ENCODE measurements around the gene BCOR. TPM values are rescaled to one million over a fixed set of nuclear protein-coding genes. Genes with fewer than 3 reads are reported as not detected.

The BCOR gene
- total and polyA plus RNA-seq, 2 of the 13 experiments (the other 11 are each of a cell fraction or from before 2014, with no cell fraction given) = 14.3 to 15.2 TPM

GRCh38 chrX:40108162-40108958 lies 10.6 kb upstream of the BCOR start (continued):
- TF ChIP-seq ADNP (CRISPR knock-in tag; IDR thresholded peaks at IDR 0.05) = no peak
- peak; percentile 54; the same call in 1 of the 2 replicates for TF ChIP-seq ZGPAT (CRISPR knock-in tag; IDR thresholded peaks at IDR 0.05)
- TF ChIP-seq ZMYM3 (CRISPR knock-in tag; IDR thresholded peaks at IDR 0.05) = no peak
- no peak for TF ChIP-seq TOE1 (CRISPR knock-in tag; IDR thresholded peaks at IDR 0.05)
- TF ChIP-seq ZXDC (CRISPR knock-in tag; IDR thresholded peaks at IDR 0.05) = no peak
- no peak for TF ChIP-seq PHB2 (IDR thresholded peaks at IDR 0.05; ENCODE audit: partially characterized antibody)
- no peak for TF ChIP-seq ZBTB1 (CRISPR knock-in tag; IDR thresholded peaks at IDR 0.05; ENCODE audit: borderline replicate concordance)
- no peak for TF ChIP-seq ZNF264 (CRISPR knock-in tag; IDR thresholded peaks at IDR 0.05)
- TF ChIP-seq STAG1 (CRISPR knock-in tag; IDR thresholded peaks at IDR 0.05) = no peak; the same call in 1 of the 2 replicates
- no peak for TF ChIP-seq ZNF850 (CRISPR knock-in tag; conservative IDR thresholded peaks at IDR 0.05)
- TF ChIP-seq ZNF318 (CRISPR knock-in tag; IDR thresholded peaks at IDR 0.05) = no peak
- TF ChIP-seq ESRRA (CRISPR knock-in tag; IDR thresholded peaks at IDR 0.05; ENCODE audit: low read depth) = 0 out of 2 replicates have a peak, but pooled peaks have one; percentile 34
- no peak for TF ChIP-seq ZBTB42 (CRISPR knock-in tag; IDR thresholded peaks at IDR 0.05)
- TF ChIP-seq ZNF567 (CRISPR knock-in tag; IDR thresholded peaks at IDR 0.05; ENCODE audit: borderline replicate concordance) = no peak
- no peak for TF ChIP-seq CREB1 (IDR thresholded peaks at IDR 0.05)
- TF ChIP-seq CREB1 (CRISPR knock-in tag; IDR thresholded peaks at IDR 0.05) = no peak
- peak; percentile 82 for TF ChIP-seq ASH2L (IDR thresholded peaks at IDR 0.05; ENCODE audit: insufficient read length, low read depth, low read length)
